HG03571 (cell line): Measurements from ENCODE around the gene MXD1.

Experiments
- ATAC-seq: cut with Tn5 transposase; IDR thresholded peaks from one replicate; pipeline ENCODE4 v1.9.1; 2021; ENCODE audit not compliant: unreplicated experiment

The MXD1 gene

DNA sequence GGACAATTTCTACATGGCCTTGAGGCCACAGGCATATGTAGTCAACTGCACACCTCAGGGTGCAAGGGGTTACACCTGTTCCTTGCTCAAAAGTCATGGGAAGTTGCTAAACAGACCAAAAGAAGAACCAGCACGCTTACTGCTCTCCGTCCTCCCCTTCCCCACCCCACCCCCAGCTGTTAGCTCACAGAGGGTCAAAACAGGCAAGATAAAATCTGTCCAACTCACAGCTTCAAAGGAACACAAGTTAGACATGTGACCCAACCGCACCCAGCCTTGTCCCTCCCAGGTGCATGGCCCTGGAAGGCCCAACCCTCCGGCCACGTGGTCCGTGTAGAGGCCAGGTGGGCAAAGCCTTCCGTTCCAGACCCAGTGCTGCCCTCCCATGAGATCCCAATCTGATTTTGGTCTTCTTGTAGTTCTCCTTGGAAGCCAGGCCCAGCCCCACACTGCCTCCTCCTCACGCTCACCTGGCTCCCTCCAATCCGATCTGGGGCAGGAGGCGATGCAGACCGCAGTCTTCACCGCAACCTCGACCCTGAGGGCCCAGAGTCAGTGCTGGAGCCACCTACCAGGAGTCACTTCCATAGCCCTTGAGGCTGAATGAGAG, 61.0 kb downstream of the MXD1 start:
- no peak for ATAC-seq

GRCh38 chr2:69977186-69977585, 62.3 kb downstream of the MXD1 start:
- no peak for ATAC-seq

- ATAC-seq, result no peak
Measured at GRCh38 chr2:69977906-69978482, 63.1 kb downstream of the MXD1 start.

DNA sequence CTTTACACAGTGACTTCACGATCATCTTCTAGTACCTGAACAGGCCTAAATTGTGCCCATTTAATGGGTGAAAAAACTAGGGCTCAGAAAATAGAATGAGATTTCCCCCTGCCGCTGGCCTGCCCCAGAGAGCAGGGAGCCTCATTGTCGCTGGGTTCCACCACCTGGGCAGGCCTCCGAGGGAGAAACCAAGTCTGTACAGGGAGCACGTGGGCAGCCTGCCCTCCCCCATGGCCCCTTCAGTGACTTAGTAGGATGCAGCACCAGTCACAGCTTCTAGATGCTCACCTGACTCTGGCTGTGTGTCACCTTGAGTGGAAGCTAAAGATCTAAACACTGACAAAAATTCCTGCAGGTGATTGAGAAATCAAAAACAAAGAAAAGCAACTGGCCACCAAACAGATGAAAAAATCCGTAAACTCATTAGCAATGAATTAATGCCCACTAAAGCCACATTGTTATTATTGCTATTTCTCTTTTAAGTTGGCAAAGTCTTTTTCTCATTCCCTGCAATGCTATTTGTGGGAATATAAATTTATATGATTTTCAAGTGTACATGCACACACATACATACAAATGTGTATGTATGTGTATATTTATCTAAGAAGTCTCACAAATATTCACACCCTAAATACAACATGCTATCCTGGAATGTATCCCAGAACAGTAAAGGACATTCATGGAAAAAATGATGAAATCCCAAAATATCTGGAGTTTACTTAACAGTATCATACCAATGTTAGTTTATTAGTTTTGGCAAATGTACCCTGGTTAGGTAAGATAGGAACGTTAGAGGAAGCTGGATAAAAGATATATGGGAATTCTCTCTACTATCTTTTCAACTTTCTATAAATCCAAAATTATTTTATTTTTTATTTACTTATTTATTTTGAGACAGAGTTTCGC, 65.2 kb downstream of the MXD1 start:
- ATAC-seq, result no peak

DNA sequence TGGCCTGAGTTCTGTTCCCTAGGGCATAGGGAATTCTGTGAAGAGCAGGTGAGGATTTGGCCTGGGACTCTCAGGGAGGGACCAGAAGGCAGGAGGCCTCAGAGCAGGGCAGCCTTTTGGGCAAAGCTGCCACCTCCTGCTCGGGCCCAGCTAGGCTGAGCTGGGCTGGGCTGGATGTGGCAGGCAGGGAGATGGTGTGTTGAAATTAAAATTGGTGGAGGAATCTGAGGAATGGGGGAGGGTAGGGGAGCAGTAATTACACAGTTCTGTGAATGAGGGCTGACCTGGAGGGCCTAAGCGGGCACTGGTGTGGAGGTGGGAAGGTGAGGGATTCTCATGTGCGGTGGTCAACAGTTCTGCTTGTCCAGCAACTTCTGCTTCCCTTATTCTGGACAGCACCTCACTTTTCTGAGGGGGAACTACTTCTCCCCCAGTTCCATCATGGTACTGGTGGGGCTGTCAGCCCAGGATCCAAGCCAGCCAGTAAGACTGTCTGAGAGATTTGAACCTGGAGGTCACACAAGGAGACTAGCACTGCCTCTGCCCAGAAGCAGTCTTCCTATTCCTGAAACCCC, 68.6 kb downstream of the MXD1 start:
- no peak for ATAC-seq

- ATAC-seq, result no peak
Measured at GRCh38 chr2:69985216-69985615, 70.3 kb downstream of the MXD1 start.

DNA sequence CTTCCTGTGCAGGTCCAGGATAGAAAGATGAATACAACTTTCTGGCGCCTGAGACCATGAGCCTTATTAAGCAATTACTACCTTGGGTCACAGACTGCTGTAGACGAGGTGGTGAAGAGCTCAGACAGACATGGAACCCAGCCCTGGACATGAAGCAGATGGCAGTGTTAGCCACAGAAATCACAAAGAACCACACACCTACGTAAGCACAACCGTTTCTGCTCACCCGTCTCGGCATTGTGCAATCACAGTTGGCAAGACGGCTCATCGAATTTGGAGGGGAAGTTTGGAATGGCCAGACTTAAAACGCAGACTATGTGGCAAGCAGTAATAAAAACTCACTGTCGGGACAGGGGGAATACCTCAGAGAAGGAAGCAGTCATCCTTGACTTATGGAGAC, 70.8 kb downstream of the MXD1 start:
- no peak for ATAC-seq

DNA sequence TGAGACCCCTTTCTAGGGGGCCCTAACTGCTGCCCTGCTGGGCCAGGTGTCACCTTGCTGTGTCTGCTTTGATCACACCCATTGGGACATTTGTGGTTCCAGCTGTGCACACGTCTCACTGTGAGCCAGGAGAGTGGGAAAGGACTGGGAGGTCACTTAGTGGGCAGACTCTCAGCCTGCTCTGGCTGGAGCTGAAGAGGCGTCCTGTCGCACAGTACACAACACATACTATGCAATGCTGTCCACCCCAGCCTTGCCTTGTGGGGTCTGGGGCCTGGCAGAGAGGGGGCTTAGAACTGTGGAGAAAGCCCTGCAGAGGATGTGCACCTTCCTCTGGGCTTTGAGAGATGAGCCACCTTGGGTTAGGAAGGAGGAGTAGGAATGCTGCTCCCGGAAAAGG, 71.8 kb downstream of the MXD1 start:
- ATAC-seq, result no peak

DNA sequence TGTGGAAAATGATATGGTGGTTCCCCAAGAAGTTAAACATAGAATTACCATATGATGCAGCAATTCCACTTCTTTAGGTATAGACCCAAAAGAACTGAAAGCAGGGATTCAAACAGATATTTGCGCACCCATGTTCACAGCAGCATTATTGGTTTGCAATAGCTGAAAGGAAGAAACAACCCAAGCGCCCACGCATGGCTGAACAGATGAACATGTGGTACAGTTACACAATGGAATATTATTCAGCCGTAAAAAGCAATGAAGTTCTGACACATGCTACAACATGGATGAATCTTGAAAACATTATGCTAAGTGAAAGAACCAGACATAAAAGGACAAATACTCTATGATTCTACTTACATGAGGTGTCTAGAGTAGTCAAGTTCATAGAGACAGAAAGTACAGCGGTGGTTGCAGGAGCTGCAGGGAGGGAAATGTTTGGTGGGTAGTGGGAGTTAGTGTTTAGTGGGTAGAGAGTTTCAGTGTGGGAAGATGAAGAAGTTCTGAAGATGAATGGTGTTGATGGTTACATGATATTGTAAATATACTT, 73.3 kb downstream of the MXD1 start:
- no peak for ATAC-seq

DNA sequence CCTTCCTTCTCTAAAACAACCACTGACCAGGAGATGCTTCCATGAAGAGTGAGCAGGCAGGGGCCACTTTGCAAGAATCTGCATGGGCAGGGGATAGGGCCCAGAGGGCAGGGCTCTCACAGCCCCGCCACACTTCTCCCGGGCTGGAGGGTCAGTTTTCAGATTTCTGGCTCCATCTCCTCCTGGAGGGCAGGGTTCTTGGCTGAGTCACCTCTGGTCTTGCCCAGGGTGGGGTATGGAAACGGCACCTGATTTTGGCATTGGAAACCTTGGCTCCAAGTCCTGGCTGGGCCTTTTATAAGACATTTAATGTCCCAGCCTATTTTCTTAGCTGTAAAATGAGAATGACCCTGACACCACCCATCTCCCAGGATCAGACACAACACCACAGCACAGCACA, 74.1 kb downstream of the MXD1 start:
- ATAC-seq, result no peak

DNA sequence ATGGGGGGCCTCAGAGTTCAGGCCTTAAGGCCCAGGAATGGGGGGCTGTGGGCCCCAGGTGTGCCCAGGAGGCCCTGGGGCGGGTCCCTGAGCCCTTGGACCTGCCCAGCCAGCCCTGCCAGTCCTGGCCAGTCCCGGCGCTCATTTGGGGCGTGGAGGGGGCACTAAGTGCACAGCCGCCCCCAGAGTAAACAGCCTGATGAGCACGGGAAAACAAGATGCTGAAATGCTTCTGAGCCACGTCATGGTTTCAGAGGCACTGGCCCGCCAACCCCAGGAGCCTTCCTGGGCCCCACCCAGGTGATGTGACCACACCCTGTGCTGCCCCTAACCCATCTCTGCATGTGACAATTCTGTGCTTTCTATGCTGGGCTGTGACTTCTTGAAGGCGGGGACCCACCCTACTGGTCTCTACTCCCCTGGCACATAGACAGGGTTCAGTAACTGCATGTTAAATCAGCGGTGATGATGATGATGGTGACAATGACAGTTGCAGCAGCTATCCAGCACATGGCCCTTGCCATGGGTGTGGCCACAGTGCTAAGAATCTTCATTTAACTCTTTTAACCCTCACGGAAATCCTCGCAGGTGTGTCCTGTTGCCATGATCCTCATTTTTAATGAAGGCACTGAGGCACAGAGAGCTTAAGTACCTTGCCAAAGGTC, 74.7 kb downstream of the MXD1 start:
- no peak for ATAC-seq
